Measurements from ENCODE around the gene EEF1AKMT3. TPM values are rescaled to one million over a fixed set of nuclear protein-coding genes. Genes with fewer than 3 reads are reported as not detected.
A peak's percentile ranks its signal among the peaks of the same experiment; 100 is the strongest.

EEF1AKMT3 gene
- total and polyA plus RNA-seq, 9 of the 15 experiments (the other 6 are each of a cell fraction or from before 2014, with no cell fraction given) = 4.1 to 17.2 (median 7.9) TPM

DNA sequence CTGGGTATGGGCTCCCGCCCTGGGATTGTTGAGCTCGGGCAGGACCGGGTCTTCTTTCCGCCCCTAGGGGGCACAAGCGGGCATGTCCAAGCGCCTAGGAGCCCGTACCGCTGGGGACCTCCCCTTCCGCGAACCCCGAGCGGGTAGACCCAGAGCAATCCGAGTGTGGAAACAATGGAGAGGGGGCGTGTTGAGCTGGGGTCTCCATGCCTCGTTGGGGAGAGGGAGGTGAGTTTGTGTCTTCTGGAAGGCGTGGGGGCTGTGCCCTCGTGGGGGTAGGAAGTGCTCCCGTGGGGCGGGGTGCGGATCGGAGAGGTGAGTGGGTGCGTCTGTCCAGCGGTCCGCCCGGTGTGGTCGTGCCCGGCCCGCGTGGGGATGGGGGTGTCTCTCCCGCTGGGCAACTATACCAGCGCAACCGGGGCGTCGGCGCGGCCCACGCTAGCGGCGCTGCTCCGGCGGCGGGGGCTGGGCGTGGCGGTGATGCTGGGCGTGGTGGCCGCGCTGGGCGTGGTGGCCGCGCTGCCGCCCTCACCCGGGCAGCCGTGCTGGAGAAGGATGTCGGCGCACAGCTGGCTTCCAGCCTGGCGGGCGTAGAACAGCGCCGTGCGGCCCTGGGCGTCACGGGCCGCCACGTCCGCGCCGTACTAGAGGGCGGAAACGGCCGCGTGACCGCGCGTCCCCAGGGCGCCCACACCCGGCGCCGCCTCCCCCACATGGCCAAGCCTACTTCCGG is 46.1 kb upstream of the EEF1AKMT3 start:
- no peak overlapping the region for H2AFZ ChIP-seq (ENCODE audit: low read depth, low read length)
- no peaks in the 10 kb centered on the region; the same call in 1 of the 2 replicates for H4K20me1 ChIP-seq (replicated peaks; ENCODE audit: control insufficient read depth, insufficient read depth, low read length)
- 0 out of 3 replicates have a peak, but pooled peaks cover 2% of the 10 kb centered on the region for H3K36me3 ChIP-seq (ENCODE audit: control insufficient read depth, insufficient read depth, low read length)
- no peak overlapping the region for H3K4me3 ChIP-seq
- no peaks in the 10 kb centered on the region for H3K79me2 ChIP-seq (ENCODE audit: control insufficient read depth, insufficient read depth, low read length)
- POLR2A ChIA-PET = interaction anchor here (0.6 to 0.9 kb wide), 2 partner anchors 92 to 249 kb away, joined by 4 read pairs; partner anchors contain the start of gene AVIL
- peaks cover under 1% of the 10 kb centered on the region for H3K9me1 ChIP-seq (ENCODE audit: control insufficient read depth, insufficient read depth, low read length)
- peaks cover 0 to 20% of the 10 kb centered on the region in 2 experiments; a peak in 2 of 5 replicates for H3K4me1 ChIP-seq (replicated peaks in 1 of 2; ENCODE audit: control insufficient read depth in 2 of 2, insufficient read depth in 2 of 2, low read length in 2 of 2)
- DNase-seq (ENCODE audit: extremely low read depth in 1 of 4, low spot score in 3 of 4) (peak in 1 of 4 experiments; percentile 48), ATAC-seq (no peak), FAIRE-seq (no peak)
- in situ Hi-C loops (cut with MboI) (no loop called here), intact Hi-C loops (cut with micrococcal nuclease) (no loop called here)
- H3K9ac ChIP-seq (ENCODE audit: insufficient read depth in 1 of 2, low read depth in 2 of 2, low read length in 2 of 2) = no peak overlapping the region
- no peak overlapping the region for H3K27ac ChIP-seq (ENCODE audit: extremely low read depth, low read depth, low read length)
- H3K27me3 ChIP-seq (ENCODE audit: control insufficient read depth in 2 of 2, insufficient read depth in 2 of 2, low read length in 2 of 2) = peaks cover 17 to 21% of the 10 kb centered on the region in 2 experiments
- WGBS (ENCODE audit: insufficient coverage, low coverage, missing lambda C conversion rate) = 63% methylated on average over 22 of the region's 79 CpGs
- no peak overlapping the region for H3K4me2 ChIP-seq (ENCODE audit: insufficient read depth, low read length)
- H3K9me3 ChIP-seq (replicated peaks; ENCODE audit: control insufficient read depth, insufficient read depth, low read depth, low read length) = no peaks in the 10 kb centered on the region; the same call in 1 of the 2 replicates
- TF ChIP-seq POLR2G (IDR thresholded peaks at IDR 0.05; ENCODE audit: low read depth, low read length) (peak; percentile 28; the same call in 1 of the 2 replicates), TEAD1 (CRISPR knock-in tag; IDR thresholded peaks at IDR 0.05) (no peak)
- TF ChIP-seq, protein P1, sequence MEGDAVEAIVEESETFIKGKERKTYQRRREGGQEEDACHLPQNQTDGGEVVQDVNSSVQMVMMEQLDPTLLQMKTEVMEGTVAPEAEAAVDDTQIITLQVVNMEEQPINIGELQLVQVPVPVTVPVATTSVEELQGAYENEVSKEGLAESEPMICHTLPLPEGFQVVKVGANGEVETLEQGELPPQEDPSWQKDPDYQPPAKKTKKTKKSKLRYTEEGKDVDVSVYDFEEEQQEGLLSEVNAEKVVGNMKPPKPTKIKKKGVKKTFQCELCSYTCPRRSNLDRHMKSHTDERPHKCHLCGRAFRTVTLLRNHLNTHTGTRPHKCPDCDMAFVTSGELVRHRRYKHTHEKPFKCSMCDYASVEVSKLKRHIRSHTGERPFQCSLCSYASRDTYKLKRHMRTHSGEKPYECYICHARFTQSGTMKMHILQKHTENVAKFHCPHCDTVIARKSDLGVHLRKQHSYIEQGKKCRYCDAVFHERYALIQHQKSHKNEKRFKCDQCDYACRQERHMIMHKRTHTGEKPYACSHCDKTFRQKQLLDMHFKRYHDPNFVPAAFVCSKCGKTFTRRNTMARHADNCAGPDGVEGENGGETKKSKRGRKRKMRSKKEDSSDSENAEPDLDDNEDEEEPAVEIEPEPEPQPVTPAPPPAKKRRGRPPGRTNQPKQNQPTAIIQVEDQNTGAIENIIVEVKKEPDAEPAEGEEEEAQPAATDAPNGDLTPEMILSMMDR (IDR thresholded peaks at IDR 0.05 in 2 of 3, conservative IDR thresholded peaks at IDR 0.05 in 1 of 3; ENCODE audit: insufficient read depth in 2 of 3, low read depth in 1 of 3, low read length in 3 of 3) = peak in 2 of 3 experiments; percentile 8 to 32; a peak in 1 of 6 replicates
- TF ChIP-seq, protein P2, sequence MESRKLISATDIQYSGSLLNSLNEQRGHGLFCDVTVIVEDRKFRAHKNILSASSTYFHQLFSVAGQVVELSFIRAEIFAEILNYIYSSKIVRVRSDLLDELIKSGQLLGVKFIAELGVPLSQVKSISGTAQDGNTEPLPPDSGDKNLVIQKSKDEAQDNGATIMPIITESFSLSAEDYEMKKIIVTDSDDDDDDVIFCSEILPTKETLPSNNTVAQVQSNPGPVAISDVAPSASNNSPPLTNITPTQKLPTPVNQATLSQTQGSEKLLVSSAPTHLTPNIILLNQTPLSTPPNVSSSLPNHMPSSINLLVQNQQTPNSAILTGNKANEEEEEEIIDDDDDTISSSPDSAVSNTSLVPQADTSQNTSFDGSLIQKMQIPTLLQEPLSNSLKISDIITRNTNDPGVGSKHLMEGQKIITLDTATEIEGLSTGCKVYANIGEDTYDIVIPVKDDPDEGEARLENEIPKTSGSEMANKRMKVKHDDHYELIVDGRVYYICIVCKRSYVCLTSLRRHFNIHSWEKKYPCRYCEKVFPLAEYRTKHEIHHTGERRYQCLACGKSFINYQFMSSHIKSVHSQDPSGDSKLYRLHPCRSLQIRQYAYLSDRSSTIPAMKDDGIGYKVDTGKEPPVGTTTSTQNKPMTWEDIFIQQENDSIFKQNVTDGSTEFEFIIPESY (CRISPR knock-in tag; IDR thresholded peaks at IDR 0.05) = peak; percentile 91
- CTCF ChIA-PET (ENCODE audit: low intra/inter-chr PET ratio) = no interaction called here
- no TSS peak for BruUV-seq (replicated peaks)

Measured in K562 (cell line).